AG04449 (cell line): Measurements from ENCODE around the gene SH3BGRL.

Source experiments
- CTCF ChIA-PET: fragments of 350-600 bp; formaldehyde crosslinking; extraction: SDS; loops from one replicate; lab custom pipeline; 2021; ENCODE audit warnings: antibody characterized with exemption; lab: Yijun Ruan, JAX
- POLR2A ChIA-PET: fragments of 400-600, 350-600 bp; formaldehyde crosslinking; extraction: SDS; loops from one replicate; lab custom pipeline; 2020; ENCODE audit warnings: antibody characterized with exemption, inconsistent platforms; lab: Yijun Ruan, JAX
- DNase-seq: peaks from one replicate; pipeline ENCODE4 v3.0.0-alpha.2; 2010; ENCODE audit warnings: low read depth, low spot score
- H3K4me3 ChIP-seq: 2 replicates; pipeline ENCODE4 v1.5.1; 2011; ENCODE audit warnings: low read depth, mild to moderate bottlenecking, control low read depth, low read length
- TF ChIP-seq, protein P1 (sequence below): IDR thresholded peaks from one replicate; pipeline ENCODE4 v1.5.1; 2011; ENCODE audit warnings: mild to moderate bottlenecking, moderate library complexity, low read length, control low read depth, inconsistent platforms; ENCODE audit not compliant: insufficient read depth; ENCODE audit errors: missing control alignments

The SH3BGRL gene

DNA sequence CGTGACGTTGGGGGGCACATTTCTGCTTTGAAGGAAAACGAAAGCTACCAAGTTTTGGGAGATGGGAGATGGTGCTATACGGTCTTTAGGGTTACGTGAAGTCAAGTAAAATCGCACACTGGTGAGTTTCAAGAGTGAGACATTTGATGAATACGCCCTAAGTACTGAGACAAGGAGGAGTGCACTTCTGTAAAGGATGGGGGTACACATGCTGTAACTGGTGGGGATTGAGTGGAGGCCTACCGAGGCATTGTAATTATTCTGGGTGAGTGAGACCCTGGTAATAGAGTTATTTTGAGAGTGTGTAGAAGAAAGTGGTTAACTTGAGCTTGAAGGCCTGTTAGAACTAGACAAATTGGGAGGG lies 536 bp downstream of the SH3BGRL start:
- peak overlapping the region; percentile 72 for H3K4me3 ChIP-seq
- TF ChIP-seq, protein P1, sequence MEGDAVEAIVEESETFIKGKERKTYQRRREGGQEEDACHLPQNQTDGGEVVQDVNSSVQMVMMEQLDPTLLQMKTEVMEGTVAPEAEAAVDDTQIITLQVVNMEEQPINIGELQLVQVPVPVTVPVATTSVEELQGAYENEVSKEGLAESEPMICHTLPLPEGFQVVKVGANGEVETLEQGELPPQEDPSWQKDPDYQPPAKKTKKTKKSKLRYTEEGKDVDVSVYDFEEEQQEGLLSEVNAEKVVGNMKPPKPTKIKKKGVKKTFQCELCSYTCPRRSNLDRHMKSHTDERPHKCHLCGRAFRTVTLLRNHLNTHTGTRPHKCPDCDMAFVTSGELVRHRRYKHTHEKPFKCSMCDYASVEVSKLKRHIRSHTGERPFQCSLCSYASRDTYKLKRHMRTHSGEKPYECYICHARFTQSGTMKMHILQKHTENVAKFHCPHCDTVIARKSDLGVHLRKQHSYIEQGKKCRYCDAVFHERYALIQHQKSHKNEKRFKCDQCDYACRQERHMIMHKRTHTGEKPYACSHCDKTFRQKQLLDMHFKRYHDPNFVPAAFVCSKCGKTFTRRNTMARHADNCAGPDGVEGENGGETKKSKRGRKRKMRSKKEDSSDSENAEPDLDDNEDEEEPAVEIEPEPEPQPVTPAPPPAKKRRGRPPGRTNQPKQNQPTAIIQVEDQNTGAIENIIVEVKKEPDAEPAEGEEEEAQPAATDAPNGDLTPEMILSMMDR = no peak
- CTCF ChIA-PET = interaction anchor here (0.7 kb wide), 1 partner anchor 9 kb away, joined by 4 read pairs; no protein-coding TSS in a partner anchor
- no peak for DNase-seq
- POLR2A ChIA-PET = no interaction called here

DNA sequence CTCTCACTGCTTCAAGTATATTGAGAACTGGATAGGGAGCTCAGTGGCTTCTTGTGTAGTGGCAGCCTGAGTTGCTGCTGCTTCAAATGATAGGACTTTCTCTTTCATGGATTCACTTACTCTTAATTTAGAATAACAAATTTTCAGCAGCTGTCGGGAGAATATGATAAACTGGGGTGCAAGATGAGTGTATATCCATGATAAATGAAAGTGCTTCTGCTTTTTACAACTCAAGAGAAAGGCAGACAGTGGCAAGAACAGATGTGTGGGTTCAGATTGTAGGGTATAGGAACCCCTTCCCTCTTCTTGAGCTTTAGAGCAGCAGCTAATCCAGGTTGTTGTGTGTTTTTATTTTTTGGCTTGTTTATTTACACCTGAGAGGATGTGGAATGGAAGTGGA lies 1.0 kb downstream of the SH3BGRL start:
- no peak for DNase-seq
- ChIA-PET CTCF (no interaction called here), POLR2A (no interaction called here)
- TF ChIP-seq, protein P1 = no peak
- peak overlapping the region; percentile 72 for H3K4me3 ChIP-seq

DNA sequence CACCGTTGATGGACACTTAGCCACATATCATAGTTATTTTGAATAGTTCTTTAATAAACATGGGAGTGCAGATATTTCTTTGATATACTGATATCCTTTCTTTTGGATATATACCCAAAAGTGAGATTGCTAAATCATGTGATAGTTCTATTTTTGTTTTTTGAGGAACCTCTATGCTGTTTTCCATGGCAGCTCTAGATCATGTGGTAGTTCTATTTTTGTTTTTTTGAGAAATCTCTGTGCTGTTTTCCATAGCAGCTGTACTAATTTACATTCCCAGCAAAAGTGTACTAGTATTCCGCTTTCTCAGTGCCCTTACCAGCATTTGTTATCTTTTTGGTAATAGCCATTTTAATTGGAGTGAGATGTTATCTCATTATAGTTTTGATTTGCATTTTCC lies 3.6 kb downstream of the SH3BGRL start:
- ChIA-PET POLR2A (no interaction called here), CTCF (no interaction called here)
- H3K4me3 ChIP-seq = no peak overlapping the region
- no peak for DNase-seq
- TF ChIP-seq, protein P1 = no peak

DNA sequence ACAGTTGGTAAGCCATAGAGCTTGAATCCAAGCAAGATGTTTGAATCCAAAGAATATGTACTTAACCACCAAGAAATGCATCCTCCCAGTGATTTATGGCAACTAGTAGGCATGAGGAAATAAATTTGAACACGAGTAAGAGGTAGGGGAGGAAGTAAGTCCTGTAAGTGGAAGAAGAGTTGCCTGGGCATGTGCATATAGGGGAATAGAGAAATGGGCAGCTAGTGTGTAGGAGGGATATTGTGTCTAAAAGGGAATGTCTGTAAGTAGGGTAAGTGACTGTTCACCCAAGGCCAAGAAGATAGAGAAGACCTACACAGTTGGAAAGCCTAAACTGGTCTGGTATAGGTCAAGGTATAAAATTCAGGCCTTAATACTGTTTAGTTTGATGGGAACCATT lies 4.6 kb downstream of the SH3BGRL start:
- POLR2A ChIA-PET = no interaction called here
- H3K4me3 ChIP-seq = no peak overlapping the region
- CTCF ChIA-PET = interaction anchor here (0.7 to 1.8 kb wide), 2 partner anchors 11 to 171 kb away, joined by 3 to 8 read pairs; no protein-coding TSS in a partner anchor
- no peak for DNase-seq
- TF ChIP-seq, protein P1 = no peak

DNA sequence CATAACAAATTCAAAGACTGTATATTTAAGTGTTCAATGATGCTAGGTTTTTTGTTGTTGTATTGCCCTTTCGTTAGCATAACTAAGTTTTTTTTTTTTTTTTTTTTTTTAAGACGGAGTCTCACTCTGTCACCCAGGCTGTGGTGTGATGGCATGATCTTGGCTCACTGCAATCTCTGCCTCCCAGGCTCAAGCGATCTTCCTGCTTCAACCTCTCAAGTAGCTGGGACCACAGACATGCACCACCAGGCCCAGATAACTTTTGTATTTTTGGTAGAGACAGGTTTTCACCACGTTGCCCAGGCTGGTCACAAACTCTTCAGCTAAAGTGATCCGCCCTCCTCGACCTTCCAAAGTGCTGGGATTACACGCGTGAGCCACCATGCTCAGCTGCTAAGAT lies 7.0 kb downstream of the SH3BGRL start:
- TF ChIP-seq, protein P1 = no peak
- no peak for DNase-seq
- H3K4me3 ChIP-seq = no peak overlapping the region
- ChIA-PET CTCF (interaction anchor here (1.0 kb wide), 1 partner anchor 13 kb away, joined by 3 read pairs; no protein-coding TSS in a partner anchor), POLR2A (no interaction called here)

DNA sequence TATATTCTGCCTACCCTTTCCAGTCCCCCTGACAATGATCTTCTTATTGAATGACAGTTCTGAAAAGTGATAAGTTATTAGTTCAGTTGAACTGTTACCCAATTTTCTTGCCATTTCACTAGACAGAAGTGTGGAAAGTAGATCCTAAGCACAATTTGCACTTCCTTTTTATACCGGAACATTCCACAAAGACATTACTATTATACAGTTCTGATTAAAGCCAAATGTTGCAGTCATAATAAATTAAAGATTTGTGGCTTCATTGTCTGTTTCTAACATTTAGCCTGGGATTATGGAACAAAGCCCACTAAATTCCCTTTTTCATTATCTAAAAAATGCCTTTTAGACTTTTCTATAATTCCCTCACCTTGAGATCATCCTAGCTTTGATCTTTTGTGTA lies 13.8 kb downstream of the SH3BGRL start:
- TF ChIP-seq, protein P1 = no peak
- DNase-seq = no peak
- H3K4me3 ChIP-seq = no peak overlapping the region
- POLR2A ChIA-PET = no interaction called here
- CTCF ChIA-PET = no interaction called here
